ENCODE results near the gene TLR5.

DNA sequence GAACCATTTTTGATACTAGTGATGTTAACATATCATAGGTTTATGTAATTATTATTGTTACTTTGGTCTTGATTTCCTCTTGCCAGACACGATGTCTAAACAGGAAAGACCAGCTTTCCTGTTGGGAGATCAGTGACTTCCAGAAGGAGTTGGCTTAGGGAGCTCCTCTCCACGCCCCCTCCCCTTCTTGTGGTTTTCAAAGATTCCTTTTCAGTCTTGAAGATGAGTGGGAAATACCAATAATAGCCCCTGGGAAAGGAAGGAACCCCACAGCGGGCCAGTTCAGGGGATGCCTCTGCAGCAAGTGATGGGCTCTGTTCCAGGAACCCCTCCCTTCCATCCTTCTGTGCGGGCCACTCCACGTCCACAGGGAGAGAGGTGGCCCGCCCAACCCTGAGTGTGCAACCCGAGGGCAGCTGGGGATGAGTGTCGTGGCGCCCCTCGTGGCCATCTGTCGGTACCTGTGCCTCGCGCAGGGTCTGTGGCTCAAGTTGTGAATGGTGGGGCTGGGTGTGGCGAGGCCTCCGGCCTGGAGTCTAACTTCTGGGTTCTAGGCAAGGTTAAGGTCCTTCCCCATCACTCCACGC is 65.7 kb downstream of the TLR5 start:
- TF ChIP-seq, protein P1, sequence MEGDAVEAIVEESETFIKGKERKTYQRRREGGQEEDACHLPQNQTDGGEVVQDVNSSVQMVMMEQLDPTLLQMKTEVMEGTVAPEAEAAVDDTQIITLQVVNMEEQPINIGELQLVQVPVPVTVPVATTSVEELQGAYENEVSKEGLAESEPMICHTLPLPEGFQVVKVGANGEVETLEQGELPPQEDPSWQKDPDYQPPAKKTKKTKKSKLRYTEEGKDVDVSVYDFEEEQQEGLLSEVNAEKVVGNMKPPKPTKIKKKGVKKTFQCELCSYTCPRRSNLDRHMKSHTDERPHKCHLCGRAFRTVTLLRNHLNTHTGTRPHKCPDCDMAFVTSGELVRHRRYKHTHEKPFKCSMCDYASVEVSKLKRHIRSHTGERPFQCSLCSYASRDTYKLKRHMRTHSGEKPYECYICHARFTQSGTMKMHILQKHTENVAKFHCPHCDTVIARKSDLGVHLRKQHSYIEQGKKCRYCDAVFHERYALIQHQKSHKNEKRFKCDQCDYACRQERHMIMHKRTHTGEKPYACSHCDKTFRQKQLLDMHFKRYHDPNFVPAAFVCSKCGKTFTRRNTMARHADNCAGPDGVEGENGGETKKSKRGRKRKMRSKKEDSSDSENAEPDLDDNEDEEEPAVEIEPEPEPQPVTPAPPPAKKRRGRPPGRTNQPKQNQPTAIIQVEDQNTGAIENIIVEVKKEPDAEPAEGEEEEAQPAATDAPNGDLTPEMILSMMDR (IDR thresholded peaks at IDR 0.05), result peak in 1 of 2 donors; percentile 9
- TF ChIP-seq POLR2A (IDR thresholded peaks at IDR 0.05), result no peak
- no peak for TF ChIP-seq EP300 (IDR thresholded peaks at IDR 0.05)
- TF ChIP-seq POLR2AphosphoS5 (IDR thresholded peaks at IDR 0.05), result no peak
